GM21528 (cell line): Measurements from ENCODE around the gene PCDHGA2.
"Not testable (repeated sequence)": the region's sequence is repeated elsewhere in the genome, so short reads cannot be mapped to it uniquely, and the experiment has no call there.

Experiments
- ATAC-seq: cut with Tn5 transposase; IDR thresholded peaks from one replicate; pipeline ENCODE4 v1.9.1; 2021; ENCODE audit warnings: mild to moderate bottlenecking, moderate library complexity; ENCODE audit not compliant: unreplicated experiment, low FRiP score

PCDHGA2 gene

DNA sequence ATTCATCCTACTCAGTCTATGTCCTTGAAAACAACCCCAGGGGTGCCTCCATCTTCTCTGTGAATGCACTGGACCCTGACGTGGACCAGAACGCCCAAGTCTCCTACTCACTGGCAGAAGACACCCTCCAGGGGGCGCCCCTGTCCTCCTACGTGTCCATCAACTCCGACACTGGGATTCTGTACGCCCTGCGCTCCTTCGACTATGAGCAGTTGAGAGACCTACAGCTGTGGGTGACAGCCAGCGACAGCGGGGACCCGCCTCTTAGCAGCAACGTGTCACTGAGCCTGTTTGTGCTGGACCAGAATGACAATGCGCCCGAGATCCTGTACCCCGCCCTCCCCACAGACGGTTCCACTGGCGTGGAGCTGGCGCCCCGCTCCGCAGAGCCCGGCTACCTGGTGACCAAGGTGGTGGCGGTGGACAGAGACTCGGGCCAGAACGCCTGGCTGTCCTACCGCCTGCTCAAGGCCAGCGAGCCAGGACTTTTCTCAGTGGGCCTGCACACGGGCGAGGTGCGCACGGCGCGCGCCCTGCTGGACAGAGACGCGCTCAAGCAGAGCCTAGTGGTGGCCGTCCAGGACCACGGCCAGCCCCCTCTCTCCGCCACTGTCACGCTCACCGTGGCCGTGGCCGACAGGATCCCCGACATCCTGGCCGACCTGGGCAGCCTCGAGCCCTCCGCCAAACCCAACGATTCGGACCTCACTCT, 37.0 kb downstream of the PCDHGA2 start:
- not testable (repeated sequence) for ATAC-seq

GRCh38 chr5:141382469-141383294, 44.1 kb downstream of the PCDHGA2 start, which contains the start of gene PCDHGA7:
TSS of gene PCDHGA7 (plus strand) at chr5:141382742. CDS start at chr5:141382900, 158 bp downstream.
- no peak for ATAC-seq

- ATAC-seq = no peak
These were observed 44.8 kb downstream of the PCDHGA2 start for GRCh38 chr5:141383345-141383744.

DNA sequence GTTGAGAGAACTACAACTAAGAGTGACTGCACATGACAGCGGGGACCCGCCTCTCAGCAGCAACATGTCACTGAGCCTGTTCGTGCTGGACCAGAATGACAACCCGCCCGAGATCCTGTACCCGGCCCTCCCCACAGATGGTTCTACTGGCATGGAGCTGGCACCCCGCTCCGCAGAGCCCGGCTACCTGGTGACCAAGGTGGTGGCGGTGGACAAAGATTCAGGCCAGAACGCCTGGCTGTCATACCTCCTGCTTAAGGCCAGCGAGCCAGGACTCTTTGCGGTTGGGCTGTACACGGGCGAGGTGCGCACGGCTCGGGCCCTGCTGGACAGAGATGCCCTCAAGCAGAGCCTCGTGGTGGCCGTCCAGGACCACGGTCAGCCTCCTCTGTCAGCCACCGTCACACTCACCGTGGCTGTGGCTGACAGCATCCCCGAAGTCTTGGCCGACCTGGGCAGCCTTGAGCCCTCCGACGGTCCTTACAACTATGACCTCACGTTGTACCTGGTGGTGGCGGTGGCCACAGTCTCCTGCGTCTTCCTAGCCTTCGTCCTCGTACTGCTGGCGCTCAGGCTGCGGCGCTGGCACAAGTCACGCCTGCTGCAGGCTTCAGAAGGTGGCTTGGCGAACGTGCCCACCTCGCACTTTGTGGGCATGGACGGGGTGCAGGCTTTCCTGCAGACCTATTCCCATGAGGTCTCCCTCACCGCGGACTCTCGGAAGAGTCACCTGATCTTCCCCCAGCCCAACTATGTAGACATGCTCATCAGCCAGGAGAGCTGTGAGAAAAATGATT, 46.1 kb downstream of the PCDHGA2 start:
- ATAC-seq = no peak

DNA sequence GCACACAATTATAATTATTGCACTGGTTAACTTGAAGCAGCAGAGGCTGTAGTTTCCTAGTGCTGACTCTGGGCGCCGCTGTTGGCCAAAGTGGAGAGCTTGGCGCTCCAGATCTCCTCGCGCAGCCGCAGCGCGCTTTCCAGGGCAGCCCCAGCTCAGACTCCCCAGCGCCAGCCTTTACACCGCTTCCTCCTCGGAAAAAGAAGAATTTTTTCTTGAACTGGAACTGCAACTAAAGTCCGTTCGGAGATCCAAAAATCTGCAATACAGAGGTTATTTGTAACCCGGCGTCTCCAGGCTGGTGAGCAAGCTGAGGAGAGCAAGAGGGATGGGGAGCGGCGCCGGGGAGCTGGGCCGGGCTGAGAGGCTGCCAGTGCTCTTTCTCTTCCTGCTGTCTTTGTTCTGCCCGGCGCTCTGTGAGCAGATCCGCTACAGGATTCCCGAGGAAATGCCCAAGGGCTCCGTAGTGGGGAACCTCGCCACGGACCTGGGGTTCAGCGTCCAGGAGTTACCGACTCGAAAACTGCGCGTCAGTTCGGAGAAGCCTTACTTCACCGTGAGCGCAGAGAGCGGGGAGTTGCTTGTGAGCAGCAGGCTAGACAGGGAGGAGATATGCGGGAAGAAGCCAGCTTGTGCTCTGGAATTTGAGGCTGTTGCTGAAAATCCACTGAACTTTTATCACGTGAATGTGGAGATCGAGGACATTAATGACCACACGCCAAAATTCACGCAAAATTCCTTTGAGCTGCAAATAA, 49.2 kb downstream of the PCDHGA2 start, which contains the start of gene PCDHGB4:
Gene PCDHGB4 (plus strand): TSS at position 142 of the 755 bp plus-strand sequence. CDS start 187 bp downstream, at position 329.
- not testable (repeated sequence) for ATAC-seq

DNA sequence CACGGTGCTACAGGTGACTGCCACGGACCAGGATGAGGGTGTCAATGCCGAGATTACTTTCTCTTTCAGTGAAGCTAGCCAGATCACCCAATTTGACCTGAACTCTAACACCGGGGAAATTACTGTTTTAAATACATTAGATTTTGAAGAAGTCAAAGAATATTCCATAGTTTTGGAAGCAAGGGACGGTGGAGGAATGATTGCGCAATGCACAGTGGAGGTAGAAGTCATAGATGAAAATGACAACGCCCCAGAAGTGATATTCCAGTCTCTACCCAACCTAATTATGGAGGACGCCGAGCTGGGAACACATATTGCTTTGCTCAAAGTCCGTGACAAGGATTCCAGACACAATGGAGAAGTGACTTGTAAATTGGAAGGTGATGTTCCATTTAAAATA, 50.1 kb downstream of the PCDHGA2 start:
- ATAC-seq = no peak

DNA sequence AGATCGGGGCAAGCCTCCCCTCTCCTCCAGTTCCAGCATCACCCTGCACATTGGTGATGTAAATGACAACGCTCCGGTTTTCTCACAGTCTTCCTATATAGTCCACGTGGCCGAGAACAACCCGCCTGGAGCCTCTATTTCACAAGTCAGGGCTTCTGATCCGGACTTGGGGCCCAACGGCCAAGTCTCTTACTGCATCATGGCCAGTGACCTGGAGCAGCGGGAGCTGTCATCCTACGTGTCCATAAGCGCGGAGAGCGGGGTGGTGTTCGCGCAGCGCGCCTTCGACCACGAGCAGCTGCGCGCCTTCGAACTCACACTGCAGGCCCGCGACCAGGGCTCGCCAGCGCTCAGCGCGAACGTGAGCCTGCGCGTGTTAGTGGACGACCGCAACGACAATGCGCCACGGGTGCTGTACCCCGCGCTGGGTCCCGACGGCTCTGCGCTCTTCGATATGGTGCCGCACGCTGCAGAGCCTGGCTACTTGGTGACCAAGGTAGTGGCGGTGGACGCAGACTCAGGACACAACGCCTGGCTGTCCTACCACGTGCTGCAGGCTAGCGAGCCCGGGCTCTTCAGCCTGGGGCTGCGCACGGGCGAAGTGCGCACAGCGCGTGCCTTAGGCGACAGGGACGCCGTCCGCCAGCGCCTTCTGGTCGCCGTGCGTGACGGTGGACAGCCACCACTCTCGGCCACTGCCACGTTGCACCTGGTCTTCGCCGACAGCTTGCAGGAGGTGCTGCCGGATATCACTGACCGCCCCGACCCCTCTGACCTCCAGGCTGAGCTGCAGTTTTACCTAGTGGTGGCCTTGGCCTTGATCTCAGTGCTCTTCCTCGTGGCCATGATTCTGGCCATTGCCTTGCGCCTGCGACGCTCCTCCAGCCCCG, 50.8 kb downstream of the PCDHGA2 start:
- no peak for ATAC-seq

GRCh38 chr5:141392429-141393198, 54.1 kb downstream of the PCDHGA2 start, which contains the start of gene PCDHGA8:
TSS of gene PCDHGA8 (plus strand) at chr5:141392633. CDS start at chr5:141392814, 181 bp downstream.
- ATAC-seq = no peak
